Panc1 (cell line): ENCODE data around the gene CELF2. TPM values are rescaled to one million over a fixed set of nuclear protein-coding genes. Genes with fewer than 3 reads are reported as not detected.

ENCODE experiments used
- ATAC-seq: fragments of 200-7000 bp; cut with Tn5 transposase; 2 replicates; pipeline ENCODE4 v1.9.1; 2020; ENCODE audit warnings: mild to moderate bottlenecking, moderate library complexity
- BruUV-seq: library from RNA; stranded (reverse); fragments of 400-500 nt; replicated peaks from 2 replicates; lab custom pipeline; 2021; lab: Mats Ljungman, UMichigan
- CTCF ChIA-PET: fragments of 300-600 bp; sonication (Branson Sonifier 250); formaldehyde crosslinking; loops from one replicate; lab custom pipeline; 2022; ENCODE audit warnings: antibody characterized with exemption; lab: Charles Lee
- POLR2A ChIA-PET: fragments of 300-600 bp; sonication (Branson Sonifier 250); formaldehyde crosslinking; loops from one replicate; lab custom pipeline; 2022; ENCODE audit warnings: antibody characterized with exemption; lab: Charles Lee
- DNase-seq: peaks from one replicate; pipeline ENCODE4 v3.0.0-alpha.2; 2010; ENCODE audit warnings: low read depth, low spot score
- H3K27ac ChIP-seq: 2 replicates; pipeline ENCODE4 v1.5.1; 2011; ENCODE audit warnings: mild to moderate bottlenecking, low read length, inconsistent platforms
- H3K27me3 ChIP-seq: fragments of 200-500 bp; sonication (Bioruptor generic); 2 replicates; pipeline ENCODE4 v1.6.0; 2014; ENCODE audit warnings: low read length, inconsistent platforms; ENCODE audit not compliant: control insufficient read depth, insufficient read depth
- H3K36me3 ChIP-seq: fragments of 200-500 bp; sonication (Bioruptor generic); 2 replicates; pipeline ENCODE4 v1.5.1; 2014; ENCODE audit warnings: inconsistent platforms, mild to moderate bottlenecking, low read length, moderate library complexity; ENCODE audit not compliant: control insufficient read depth, insufficient read depth
- H3K4me1 ChIP-seq: 2 replicates; pipeline ENCODE4 v1.5.1; 2011; ENCODE audit warnings: inconsistent platforms, mild to moderate bottlenecking, low read length, moderate library complexity; ENCODE audit not compliant: control insufficient read depth, insufficient read depth
- H3K4me3 ChIP-seq, 2 experiments: 2 replicates each; pipeline ENCODE4 v1.5.1; 2011 to 2012; ENCODE audit warnings: low read depth in 2 of 2, low read length in 2 of 2, mild to moderate bottlenecking in 2 of 2, inconsistent platforms in 1 of 2, moderate library complexity in 1 of 2
- H3K9me3 ChIP-seq: fragments of 200-500 bp; sonication (Bioruptor generic); 2 replicates; pipeline ENCODE4 v1.5.1; 2014; ENCODE audit warnings: low read depth, mild to moderate bottlenecking, inconsistent platforms, low read length, moderate library complexity; ENCODE audit not compliant: control insufficient read depth, insufficient read depth
- POLR2AphosphoS5 ChIP-seq: IDR thresholded peaks from 2 replicates; pipeline ENCODE4 v1.6.1; 2012; ENCODE audit warnings: mild to moderate bottlenecking, low read depth, low read length, moderate library complexity
- REST ChIP-seq, 2 experiments: IDR thresholded peaks; 2 replicates each; pipeline ENCODE4 v1.6.1; 2011 to 2012; ENCODE audit warnings: low read depth in 2 of 2, control low read depth in 1 of 2, low read length in 1 of 2, mild to moderate bottlenecking in 1 of 2, moderate library complexity in 1 of 2; ENCODE audit not compliant: insufficient read depth in 1 of 2
- SIN3A ChIP-seq: IDR thresholded peaks from 2 replicates; pipeline ENCODE4 v1.6.1; 2012; ENCODE audit warnings: low read depth, mild to moderate bottlenecking, low read length, moderate library complexity, borderline replicate concordance; ENCODE audit not compliant: insufficient read depth
- TCF7L2 ChIP-seq: IDR thresholded peaks from 2 replicates; pipeline ENCODE4 v1.6.1; 2011; ENCODE audit warnings: mild to moderate bottlenecking, low read depth, low read length, inconsistent platforms
- in situ Hi-C: cut with HindIII; loops from 2 replicates; pipeline ENCODE4 v1.10.0; 2016; ENCODE audit warnings: low sequenced_read_pairs, low pct_unique_long_range_greater_than_20kb
- intact Hi-C: fragments of 100-400 bp; cut with micrococcal nuclease; formaldehyde crosslinking; loops from one replicate; pipeline ENCODE4 v1.10.0; 2022; ENCODE audit not compliant: unreplicated experiment
- total RNA-seq: library from RNA; stranded (reverse); gene quantifications from one replicate; pipeline ENCODE4 v1.2.1, GENCODE V29; 2021; ENCODE audit not compliant: unreplicated experiment
- TF ChIP-seq, protein P1 (sequence below): fragments of 450-650 bp; IDR thresholded peaks from 2 replicates; pipeline ENCODE4 v1.5.1; 2017; ENCODE audit warnings: mild to moderate bottlenecking

The CELF2 gene
- total RNA-seq, 1 experiment from 2014 or later = 0.44 TPM

- Histone ChIP-seq H3K4me3 (no peak overlapping the region), H3K27ac (no peak overlapping the region), H3K27me3 (no peaks in the 10 kb centered on the region; the same call in 1 of the 2 replicates), H3K4me1 (no peaks in the 10 kb centered on the region), H3K36me3 (no peaks in the 10 kb centered on the region), H3K9me3 (no peaks in the 10 kb centered on the region)
- intact Hi-C loops = no loop called here
- BruUV-seq = no TSS peak
- ChIA-PET POLR2A (no interaction called here), CTCF (interaction anchor here (0.5 kb wide), 1 partner anchor 74 kb away, joined by 3 read pairs; no protein-coding TSS in a partner anchor)
- ATAC-seq (no peak), DNase-seq (no peak)
- TF ChIP-seq POLR2AphosphoS5 = no peak
- TF ChIP-seq, protein P1, sequence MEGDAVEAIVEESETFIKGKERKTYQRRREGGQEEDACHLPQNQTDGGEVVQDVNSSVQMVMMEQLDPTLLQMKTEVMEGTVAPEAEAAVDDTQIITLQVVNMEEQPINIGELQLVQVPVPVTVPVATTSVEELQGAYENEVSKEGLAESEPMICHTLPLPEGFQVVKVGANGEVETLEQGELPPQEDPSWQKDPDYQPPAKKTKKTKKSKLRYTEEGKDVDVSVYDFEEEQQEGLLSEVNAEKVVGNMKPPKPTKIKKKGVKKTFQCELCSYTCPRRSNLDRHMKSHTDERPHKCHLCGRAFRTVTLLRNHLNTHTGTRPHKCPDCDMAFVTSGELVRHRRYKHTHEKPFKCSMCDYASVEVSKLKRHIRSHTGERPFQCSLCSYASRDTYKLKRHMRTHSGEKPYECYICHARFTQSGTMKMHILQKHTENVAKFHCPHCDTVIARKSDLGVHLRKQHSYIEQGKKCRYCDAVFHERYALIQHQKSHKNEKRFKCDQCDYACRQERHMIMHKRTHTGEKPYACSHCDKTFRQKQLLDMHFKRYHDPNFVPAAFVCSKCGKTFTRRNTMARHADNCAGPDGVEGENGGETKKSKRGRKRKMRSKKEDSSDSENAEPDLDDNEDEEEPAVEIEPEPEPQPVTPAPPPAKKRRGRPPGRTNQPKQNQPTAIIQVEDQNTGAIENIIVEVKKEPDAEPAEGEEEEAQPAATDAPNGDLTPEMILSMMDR = no peak
- TF ChIP-seq SIN3A = no peak
- TF ChIP-seq TCF7L2 = no peak
- no peak for TF ChIP-seq REST (IDR thresholded peaks at IDR 0.05; ENCODE audit: insufficient read depth in 1 of 2, low read depth in 2 of 2, low read length in 1 of 2)
- in situ Hi-C loops = no loop called here
Measured at GRCh38 chr10:11276449-11276990, 258.8 kb downstream of the CELF2 start.

DNA sequence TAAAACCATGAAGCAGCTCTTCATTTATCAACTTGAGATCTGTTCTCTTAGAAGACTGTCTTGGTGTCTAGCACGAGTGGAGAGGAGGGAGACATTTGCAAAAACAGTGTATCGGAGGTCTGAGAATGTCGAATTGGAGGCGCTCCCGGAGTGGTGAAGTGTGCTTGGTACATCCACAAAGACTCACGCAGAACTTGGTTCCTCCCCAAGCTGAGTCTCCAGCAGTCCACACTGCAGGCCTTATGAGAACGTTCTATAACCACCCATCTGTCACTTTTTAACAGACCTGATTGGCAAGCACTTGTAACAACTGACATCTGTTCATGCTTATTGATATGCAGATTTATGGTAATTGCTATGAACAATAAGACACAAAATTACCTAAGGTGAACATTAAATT is 261.6 kb downstream of the CELF2 start:
- ChIA-PET CTCF (no interaction called here), POLR2A (no interaction called here)
- DNase-seq (no peak), ATAC-seq (no peak)
- Histone ChIP-seq H3K4me1 (no peaks in the 10 kb centered on the region), H3K27ac (no peak overlapping the region), H3K27me3 (no peaks in the 10 kb centered on the region; the same call in 1 of the 2 replicates), H3K9me3 (no peaks in the 10 kb centered on the region), H3K4me3 (no peak overlapping the region), H3K36me3 (no peaks in the 10 kb centered on the region)
- intact Hi-C loops (no loop called here), in situ Hi-C loops (no loop called here)
- no TSS peak for BruUV-seq
- no peak for TF ChIP-seq REST (IDR thresholded peaks at IDR 0.05; ENCODE audit: insufficient read depth in 1 of 2, low read depth in 2 of 2, low read length in 1 of 2)
- TF ChIP-seq TCF7L2 = no peak
- TF ChIP-seq, protein P1 = no peak
- no peak for TF ChIP-seq SIN3A
- TF ChIP-seq POLR2AphosphoS5 = no peak
